ENCODE results near the gene PGGHG.

The PGGHG gene

GRCh38 chr11:293271-293851 lies 4.4 kb downstream of the PGGHG start:
- no peak for TF ChIP-seq CTCF (IDR thresholded peaks at IDR 0.05)
- TF ChIP-seq ZFX (IDR thresholded peaks at IDR 0.05; ENCODE audit: borderline replicate concordance): no peak
- H3K27ac ChIP-seq: no peak overlapping the region

- H3K27ac ChIP-seq: no peak overlapping the region
- no peak for TF ChIP-seq ZFX (IDR thresholded peaks at IDR 0.05; ENCODE audit: borderline replicate concordance)
- TF ChIP-seq CTCF (IDR thresholded peaks at IDR 0.05): no peak
These were observed 5.1 kb downstream of the PGGHG start for GRCh38 chr11:293852-294661.

GRCh38 chr11:294780-295179 lies 5.9 kb downstream of the PGGHG start:
- no peak overlapping the region for H3K27ac ChIP-seq
- TF ChIP-seq ZFX (IDR thresholded peaks at IDR 0.05; ENCODE audit: borderline replicate concordance) (no peak), CTCF (IDR thresholded peaks at IDR 0.05) (no peak)

- H3K27ac ChIP-seq: no peak overlapping the region
- no peak for TF ChIP-seq CTCF (IDR thresholded peaks at IDR 0.05)
- no peak for TF ChIP-seq ZFX (IDR thresholded peaks at IDR 0.05; ENCODE audit: borderline replicate concordance)
These were observed 6.6 kb downstream of the PGGHG start for GRCh38 chr11:295351-296170.

GRCh38 chr11:296171-297050 lies 7.5 kb downstream of the PGGHG start:
- TF ChIP-seq CTCF (IDR thresholded peaks at IDR 0.05): no peak
- TF ChIP-seq ZFX (IDR thresholded peaks at IDR 0.05; ENCODE audit: borderline replicate concordance): no peak
- no peak overlapping the region for H3K27ac ChIP-seq

GRCh38 chr11:297051-297585 lies 8.2 kb downstream of the PGGHG start:
- TF ChIP-seq ZFX (IDR thresholded peaks at IDR 0.05; ENCODE audit: borderline replicate concordance) (no peak), CTCF (IDR thresholded peaks at IDR 0.05) (no peak)
- no peak overlapping the region for H3K27ac ChIP-seq

Measured in 22Rv1 (cell line).